GM12891 (cell line): ENCODE results near the gene MAN1A2.
"Not testable (repeated sequence)": the region's sequence is repeated elsewhere in the genome, so short reads cannot be mapped to it uniquely, and the experiment has no call there.

Source experiments
- PAX5 ChIP-seq: IDR thresholded peaks from 2 replicates; pipeline ENCODE4 v1.6.1; 2011; ENCODE audit warnings: low read length, moderate library complexity, mild to moderate bottlenecking; ENCODE audit not compliant: insufficient read depth, severe bottlenecking
- POLR2A ChIP-seq: IDR thresholded peaks from 2 replicates; pipeline ENCODE4 v1.6.1; 2011; ENCODE audit warnings: low read depth, low read length, control low read depth
- POLR2AphosphoS5 ChIP-seq: IDR thresholded peaks from 2 replicates; pipeline ENCODE4 v1.6.1; 2011; ENCODE audit warnings: low read depth, low read length, control low read depth
- POU2F2 ChIP-seq: IDR thresholded peaks from 2 replicates; pipeline ENCODE4 v1.6.1; 2011; ENCODE audit warnings: low read depth, mild to moderate bottlenecking, control low read depth, low read length, moderate library complexity
- SPI1 ChIP-seq: IDR thresholded peaks from 2 replicates; pipeline ENCODE4 v1.6.1; 2011; ENCODE audit warnings: low read depth, low read length, control low read depth
- TAF1 ChIP-seq: IDR thresholded peaks from 2 replicates; pipeline ENCODE4 v1.6.1; 2011; ENCODE audit warnings: low read depth, low read length, control low read depth

- not testable (repeated sequence) for TF ChIP-seq POLR2AphosphoS5, POLR2A, SPI1, POU2F2, TAF1, PAX5
Measured at GRCh38 chr1:117475495-117475894, 108.2 kb downstream of the MAN1A2 start.
